ENCODE data around the gene RAB43.

GRCh38 chr3:129166579-129167332 lies 45.2 kb upstream of the RAB43 start:
- TF ChIP-seq CTCF (IDR thresholded peaks at IDR 0.05; ENCODE audit: insufficient read depth, low read length) (no peak), POLR2AphosphoS5 (IDR thresholded peaks at IDR 0.05; ENCODE audit: low read depth) (no peak; the same call in 1 of the 2 replicates), SPI1 (IDR thresholded peaks at IDR 0.05; ENCODE audit: borderline replicate concordance, low read depth) (no peak), GABPA (IDR thresholded peaks at IDR 0.05; ENCODE audit: low read depth) (no peak)
